Keratinocyte (primary cell): ENCODE measurements around the gene JOSD2. TPM values are rescaled to one million over a fixed set of nuclear protein-coding genes. Genes with fewer than 3 reads are reported as not detected.

Source experiments
- DNase-seq: peaks from one replicate; pipeline ENCODE4 v3.0.0-alpha.2; 2011; ENCODE audit warnings: low read depth, missing footprints, low spot score
- FAIRE-seq: peaks from 2 replicates; lab custom pipeline; 2011; peaks lifted over from hg19 to GRCh38; lab: Jason Lieb, UNC
- H2AFZ ChIP-seq: 2 replicates; pipeline ENCODE4 v1.6.0; 2012; ENCODE audit warnings: low read length, control low read depth, inconsistent platforms; ENCODE audit not compliant: control insufficient read depth
- H3K27ac ChIP-seq: 2 replicates; pipeline ENCODE4 v1.5.1; 2011; ENCODE audit warnings: low read length; ENCODE audit not compliant: control insufficient read depth, insufficient read depth
- H3K27me3 ChIP-seq: 3 replicates; pipeline ENCODE4 v1.6.0; 2011; ENCODE audit warnings: low read length; ENCODE audit not compliant: control insufficient read depth, insufficient read depth; ENCODE audit errors: extremely low read depth
- H3K36me3 ChIP-seq, 2 experiments: 2 replicates in 1 of 2; 3 replicates in 1 of 2; pipeline ENCODE4 v1.5.1; 2011; ENCODE audit warnings: low read length in 2 of 2, mild to moderate bottlenecking in 1 of 2; ENCODE audit not compliant: control insufficient read depth in 2 of 2, insufficient read depth in 2 of 2; ENCODE audit errors: extremely low read depth in 1 of 2
- H3K4me1 ChIP-seq: 3 replicates; pipeline ENCODE4 v1.5.1; 2011; ENCODE audit warnings: low read length; ENCODE audit not compliant: control insufficient read depth, insufficient read depth; ENCODE audit errors: extremely low read depth
- H3K4me2 ChIP-seq: 3 replicates; pipeline ENCODE4 v1.6.0; 2011; ENCODE audit warnings: low read depth, low read length; ENCODE audit not compliant: control insufficient read depth, insufficient read depth; ENCODE audit errors: extremely low read depth
- H3K4me3 ChIP-seq, 3 experiments: fragments of 200-600 bp in 1 of 3; sonication (generic) in 1 of 3; 2 replicates in 2 of 3; 3 replicates in 1 of 3; pipeline ENCODE4 v1.5.1; 2011 to 2016; ENCODE audit warnings: low read length in 3 of 3, mild to moderate bottlenecking in 3 of 3, control low read depth in 2 of 3, inconsistent platforms in 1 of 3, low read depth in 1 of 3, mixed read lengths in 1 of 3, mixed run types in 1 of 3, moderate library complexity in 1 of 3; ENCODE audit not compliant: control insufficient read depth in 2 of 3, insufficient read depth in 2 of 3; ENCODE audit errors: extremely low read depth in 1 of 3
- H3K79me2 ChIP-seq: 2 replicates; pipeline ENCODE4 v1.6.0; 2012; ENCODE audit warnings: low read length; ENCODE audit not compliant: control insufficient read depth, insufficient read depth
- H3K9ac ChIP-seq: 3 replicates; pipeline ENCODE4 v1.6.0; 2011; ENCODE audit warnings: low read length; ENCODE audit not compliant: control insufficient read depth, insufficient read depth; ENCODE audit errors: extremely low read depth
- H3K9me1 ChIP-seq: 3 replicates; pipeline ENCODE4 v1.6.0; 2011; ENCODE audit warnings: low read length; ENCODE audit not compliant: control insufficient read depth, insufficient read depth; ENCODE audit errors: extremely low read depth
- H3K9me3 ChIP-seq: 2 replicates; pipeline ENCODE4 v1.5.1; 2012; ENCODE audit warnings: low read depth, low read length; ENCODE audit not compliant: control insufficient read depth
- H4K20me1 ChIP-seq: 3 replicates; pipeline ENCODE4 v1.6.0; 2011; ENCODE audit warnings: low read length; ENCODE audit not compliant: control insufficient read depth, insufficient read depth; ENCODE audit errors: extremely low read depth
- EZH2 ChIP-seq: IDR thresholded peaks from one replicate; pipeline ENCODE4 v1.6.1; 2012; ENCODE audit warnings: inconsistent platforms, mild to moderate bottlenecking, low read length, moderate library complexity
- dilution Hi-C: fragments of 300-500 bp; cut with MboI; formaldehyde crosslinking; loops from one replicate; pipeline ENCODE4 v1.7.0; 2020; ENCODE audit warnings: low sequenced_read_pairs; ENCODE audit not compliant: extremely low pct_ligation_motif_present
- polyA plus RNA-seq, 5 experiments: library from polyadenylated mRNA; depleted of rRNA in 3 of 5; stranded (reverse) in 3 of 5; stranded (forward) in 1 of 5; unstranded in 1 of 5; fragments of >200 nt; gene quantifications; 1 replicate in 1 of 5; 2 replicates in 3 of 5; 3 replicates in 1 of 5; pipeline versions ENCODE4 v1.2.1 to v1.2.3, GENCODE V29; 2011 to 2012; ENCODE audit warnings: missing spikeins in 2 of 5, low read depth in 1 of 5, low replicate concordance in 1 of 5
- TF ChIP-seq, protein P1 (sequence below), 3 experiments: IDR thresholded peaks in 1 of 3; conservative IDR thresholded peaks in 1 of 3; optimal IDR thresholded peaks in 1 of 3; 2 replicates in 2 of 3; 3 replicates in 1 of 3; pipeline versions ENCODE3 to v1.5.1; 2011; ENCODE audit warnings: low read length in 3 of 3, mild to moderate bottlenecking in 3 of 3, moderate library complexity in 2 of 3, control low read depth in 1 of 3, inconsistent platforms in 1 of 3; ENCODE audit not compliant: insufficient read depth in 2 of 3; ENCODE audit errors: extremely low read depth in 1 of 3

JOSD2 gene
- polyA plus RNA-seq, 1 donor (not counting 4 experiments of a cell fraction or from before 2014, with no cell fraction given) = 18.7 TPM

DNA sequence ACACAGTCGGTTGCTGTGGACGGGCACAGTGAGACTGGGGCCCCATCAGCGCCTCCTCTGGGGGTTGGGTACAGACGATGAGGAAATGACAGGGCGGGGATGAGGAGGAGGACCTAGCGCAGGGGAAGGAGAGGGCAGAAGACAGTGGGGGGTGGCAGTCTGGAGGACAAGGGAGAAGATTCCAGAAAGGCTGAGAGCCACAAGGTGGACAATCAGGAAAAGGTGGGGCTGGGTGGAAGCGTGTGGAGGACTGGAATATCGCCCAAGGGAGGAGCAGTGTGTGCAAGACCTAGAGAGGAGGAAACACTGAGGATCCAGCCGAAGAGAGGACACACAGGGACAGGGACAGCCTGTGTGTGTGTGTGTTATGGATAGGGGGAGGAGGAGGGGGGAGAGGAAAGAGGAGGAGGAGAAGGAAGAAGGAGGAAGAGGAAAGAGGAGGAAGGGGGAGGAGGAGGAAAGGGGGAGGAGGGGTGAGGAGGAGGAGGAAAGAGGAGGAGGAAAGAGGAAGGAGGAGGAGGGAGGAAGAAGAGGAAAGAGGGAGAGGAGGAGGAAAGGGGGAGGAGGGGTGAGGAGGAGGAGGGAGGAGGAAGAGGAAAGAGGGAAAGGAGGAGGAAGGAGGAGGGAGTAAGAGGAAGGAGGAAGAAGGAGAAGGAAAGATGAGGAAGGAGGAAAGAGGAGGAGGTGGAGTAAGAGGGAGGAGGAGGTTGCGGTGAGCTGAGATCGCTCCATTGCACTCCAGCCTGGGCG lies 18.5 kb downstream of the JOSD2 start:
- Histone ChIP-seq H3K9ac (no peak overlapping the region), H4K20me1 (no peaks in the 10 kb centered on the region), H3K27me3 (peaks cover 51% of the 10 kb centered on the region), H2AFZ (no peak overlapping the region), H3K9me3 (no peaks in the 10 kb centered on the region), H3K79me2 (no peaks in the 10 kb centered on the region), H3K4me2 (no peak overlapping the region), H3K4me1 (no peaks in the 10 kb centered on the region), H3K9me1 (no peaks in the 10 kb centered on the region), H3K4me3 (no peak overlapping the region), H3K36me3 (no peaks in the 10 kb centered on the region), H3K27ac (no peak overlapping the region)
- DNase-seq (no peak), FAIRE-seq (no peak)
- dilution Hi-C loops = no loop called here
- TF ChIP-seq EZH2 = no peak
- TF ChIP-seq, protein P1, sequence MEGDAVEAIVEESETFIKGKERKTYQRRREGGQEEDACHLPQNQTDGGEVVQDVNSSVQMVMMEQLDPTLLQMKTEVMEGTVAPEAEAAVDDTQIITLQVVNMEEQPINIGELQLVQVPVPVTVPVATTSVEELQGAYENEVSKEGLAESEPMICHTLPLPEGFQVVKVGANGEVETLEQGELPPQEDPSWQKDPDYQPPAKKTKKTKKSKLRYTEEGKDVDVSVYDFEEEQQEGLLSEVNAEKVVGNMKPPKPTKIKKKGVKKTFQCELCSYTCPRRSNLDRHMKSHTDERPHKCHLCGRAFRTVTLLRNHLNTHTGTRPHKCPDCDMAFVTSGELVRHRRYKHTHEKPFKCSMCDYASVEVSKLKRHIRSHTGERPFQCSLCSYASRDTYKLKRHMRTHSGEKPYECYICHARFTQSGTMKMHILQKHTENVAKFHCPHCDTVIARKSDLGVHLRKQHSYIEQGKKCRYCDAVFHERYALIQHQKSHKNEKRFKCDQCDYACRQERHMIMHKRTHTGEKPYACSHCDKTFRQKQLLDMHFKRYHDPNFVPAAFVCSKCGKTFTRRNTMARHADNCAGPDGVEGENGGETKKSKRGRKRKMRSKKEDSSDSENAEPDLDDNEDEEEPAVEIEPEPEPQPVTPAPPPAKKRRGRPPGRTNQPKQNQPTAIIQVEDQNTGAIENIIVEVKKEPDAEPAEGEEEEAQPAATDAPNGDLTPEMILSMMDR (optimal IDR thresholded peaks at IDR 0.05 in 1 of 3, IDR thresholded peaks at IDR 0.05 in 1 of 3, conservative IDR thresholded peaks at IDR 0.05 in 1 of 3; ENCODE audit: extremely low read depth in 1 of 3, insufficient read depth in 2 of 3, low read length in 3 of 3) = no peak

DNA sequence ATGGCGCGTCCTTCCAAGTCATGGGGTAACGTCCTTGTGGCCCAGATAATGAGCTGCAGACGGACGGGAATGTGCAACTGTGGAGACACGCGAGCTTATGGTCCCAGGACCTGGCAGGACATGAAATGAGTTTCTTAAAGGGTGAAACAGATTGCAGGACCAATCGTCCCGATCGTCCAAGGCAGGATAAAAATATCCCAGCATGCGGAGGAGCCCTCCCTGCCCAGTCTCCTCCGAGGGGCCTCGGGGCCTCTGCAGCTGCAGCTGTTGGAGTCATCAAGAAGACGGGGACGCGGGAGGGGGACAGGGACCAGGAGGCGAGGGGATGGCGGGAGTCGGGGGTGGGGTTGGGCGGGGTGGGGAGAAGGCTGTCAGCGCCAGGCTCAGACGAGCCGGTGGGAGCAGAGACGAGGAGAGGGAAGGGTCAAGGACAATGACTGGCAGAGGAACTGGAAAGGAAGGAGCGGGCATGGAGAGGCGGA lies 20.0 kb downstream of the JOSD2 start:
- H3K27me3 ChIP-seq = peaks cover 51% of the 10 kb centered on the region

More for the DNA sequence above, 20.0 kb downstream of the JOSD2 start:
- no peak for TF ChIP-seq EZH2
- TF ChIP-seq, protein P1 (optimal IDR thresholded peaks at IDR 0.05 in 1 of 3, IDR thresholded peaks at IDR 0.05 in 1 of 3, conservative IDR thresholded peaks at IDR 0.05 in 1 of 3; ENCODE audit: extremely low read depth in 1 of 3, insufficient read depth in 2 of 3, low read length in 3 of 3) = no peak
- DNase-seq (no peak), FAIRE-seq (no peak)
- dilution Hi-C loops = no loop called here
- Histone ChIP-seq H4K20me1 (no peaks in the 10 kb centered on the region), H3K27ac (no peak overlapping the region), H3K4me3 (no peak overlapping the region), H3K4me1 (no peaks in the 10 kb centered on the region), H3K4me2 (no peak overlapping the region), H3K9me1 (no peaks in the 10 kb centered on the region), H3K79me2 (no peaks in the 10 kb centered on the region), H3K9ac (no peak overlapping the region), H3K36me3 (no peaks in the 10 kb centered on the region), H2AFZ (no peak overlapping the region), H3K9me3 (no peaks in the 10 kb centered on the region)
